HepG2 (cell line): ENCODE measurements around the gene DFFA. TPM values are rescaled to one million over a fixed set of nuclear protein-coding genes. Genes with fewer than 3 reads are reported as not detected.

ENCODE experiments used
- ASH2L ChIP-seq: fragments of 300-600, 200-600 bp; sonication (generic); IDR thresholded peaks from 2 replicates; pipeline ENCODE4 v1.7.0; 2017; ENCODE audit warnings: low read depth, mild to moderate bottlenecking, moderate library complexity, mixed read lengths, low read length; ENCODE audit not compliant: insufficient read length
- FOXK1 ChIP-seq: sonication (generic); formaldehyde crosslinking; IDR thresholded peaks from 2 replicates; pipeline ENCODE4 v1.4.0; 2020; ENCODE audit warnings: low read depth, missing genetic modification reagents, borderline replicate concordance
- IKZF5 ChIP-seq: IDR thresholded peaks from 2 replicates; pipeline ENCODE4 v1.6.1; 2018; ENCODE audit warnings: missing genetic modification reagents, mild to moderate bottlenecking, missing compliant biosample characterization
- MBNL3 ChIP-seq: fragments of 250-450 bp; sonication (Bioruptor Pico); conservative IDR thresholded peaks from 2 replicates; pipeline ENCODE4 v1.8.0; 2022; ENCODE audit warnings: mild to moderate bottlenecking, inconsistent platforms
- POLR2A ChIP-seq, 2 experiments: IDR thresholded peaks; 2 replicates each; pipeline ENCODE4 v1.6.1; 2011; ENCODE audit warnings: low read depth in 2 of 2, low read length in 2 of 2, mild to moderate bottlenecking in 1 of 2, moderate library complexity in 1 of 2; ENCODE audit not compliant: insufficient read depth in 1 of 2
- SP1 ChIP-seq, 2 experiments: fragments of 450-650 bp in 1 of 2; sonication (generic) in 1 of 2; formaldehyde crosslinking in 1 of 2; IDR thresholded peaks; 2 replicates each; pipeline versions ENCODE4 v1.4.0 to v1.6.1; 2016 to 2020; ENCODE audit warnings: missing genetic modification reagents in 1 of 2
- THAP9 ChIP-seq: sonication (generic); formaldehyde crosslinking; IDR thresholded peaks from 2 replicates; pipeline ENCODE4; 2020; ENCODE audit warnings: missing genetic modification reagents, mild to moderate bottlenecking, borderline replicate concordance
- XBP1 ChIP-seq: sonication (generic); formaldehyde crosslinking; IDR thresholded peaks from 2 replicates; pipeline ENCODE4 v1.5.0; 2020; ENCODE audit warnings: missing genetic modification reagents
- ZBED4 ChIP-seq: sonication (generic); formaldehyde crosslinking; IDR thresholded peaks from 2 replicates; pipeline ENCODE4 v1.4.0; 2020; ENCODE audit warnings: missing genetic modification reagents, borderline replicate concordance
- ZNF331 ChIP-seq: sonication (generic); formaldehyde crosslinking; IDR thresholded peaks from 2 replicates; pipeline ENCODE4 v1.4.0; 2020; ENCODE audit warnings: missing genetic modification reagents
- ZNF530 ChIP-seq: sonication (generic); formaldehyde crosslinking; IDR thresholded peaks from 2 replicates; pipeline ENCODE4 v1.5.0; 2020; ENCODE audit warnings: low read depth, mild to moderate bottlenecking, missing genetic modification reagents
- ZNF597 ChIP-seq: sonication (generic); formaldehyde crosslinking; IDR thresholded peaks from 2 replicates; pipeline ENCODE4 v1.5.0; 2020; ENCODE audit warnings: missing genetic modification reagents
- ZNF746 ChIP-seq: sonication (generic); formaldehyde crosslinking; IDR thresholded peaks from 2 replicates; pipeline ENCODE4 v1.8.0; 2022; ENCODE audit warnings: mild to moderate bottlenecking, missing genetic modification reagents
- ZNF784 ChIP-seq: sonication (generic); formaldehyde crosslinking; IDR thresholded peaks from 2 replicates; pipeline ENCODE4 v1.5.1; 2020; ENCODE audit warnings: missing genetic modification reagents, mild to moderate bottlenecking, borderline replicate concordance
- ZSCAN5A ChIP-seq: sonication (generic); formaldehyde crosslinking; IDR thresholded peaks from 2 replicates; pipeline ENCODE4 v1.8.0; 2022; ENCODE audit warnings: mild to moderate bottlenecking, missing genetic modification reagents, borderline replicate concordance
- polyA plus RNA-seq, 8 experiments: library from polyadenylated mRNA; depleted of rRNA in 3 of 8; stranded (reverse) in 7 of 8; unstranded in 1 of 8; fragments of >200 nt; fragmentation: Illumina TruSeq in 4 of 8; extraction: Trizol in 4 of 8; gene quantifications; 2 replicates each; pipeline versions ENCODE4 v1.2.1 to v1.2.3, GENCODE V29; 2011 to 2016; ENCODE audit warnings: low read depth in 4 of 8, missing spikeins in 1 of 8, mixed read lengths in 1 of 8; ENCODE audit not compliant: insufficient read depth in 1 of 8
- total RNA-seq, 5 experiments: library from RNA; depleted of rRNA; stranded (reverse); fragments of >200 nt; fragmentation: Illumina TruSeq; extraction: Trizol; gene quantifications; 2 replicates each; pipeline ENCODE4 v1.2.3, GENCODE V29; 2016; ENCODE audit warnings: low read depth in 1 of 5

The DFFA gene
- total and polyA plus RNA-seq, 2 of the 13 experiments (the other 11 are each of a cell fraction or from before 2014, with no cell fraction given), result 16.5 to 33.9 TPM

- no peak for TF ChIP-seq SP1 (IDR thresholded peaks at IDR 0.05)
- peak; percentile 56; the same call in 1 of the 2 replicates for TF ChIP-seq SP1 (CRISPR knock-in tag; IDR thresholded peaks at IDR 0.05)
- TF ChIP-seq ZNF784, result no peak
- TF ChIP-seq FOXK1 (CRISPR knock-in tag), result peak; percentile 65; the same call in 1 of the 2 replicates
- peak; percentile 71 to 75 for TF ChIP-seq POLR2A (IDR thresholded peaks at IDR 0.05; ENCODE audit: insufficient read depth in 1 of 2, low read depth in 2 of 2, low read length in 2 of 2)
- 0 out of 2 replicates have a peak, but pooled peaks have one; percentile 22 for TF ChIP-seq XBP1 (CRISPR knock-in tag)
- peak; percentile 80; the same call in 1 of the 2 replicates for TF ChIP-seq ZSCAN5A (CRISPR knock-in tag)
- TF ChIP-seq ZNF331 (CRISPR knock-in tag), result peak; percentile 46; the same call in 1 of the 2 replicates
- no peak; the same call in 1 of the 2 replicates for TF ChIP-seq ZNF746
- peak; percentile 99 for TF ChIP-seq THAP9 (CRISPR knock-in tag)
- peak; percentile 64; the same call in 1 of the 2 replicates for TF ChIP-seq IKZF5 (CRISPR knock-in tag)
- TF ChIP-seq ZBED4 (CRISPR knock-in tag), result peak; percentile 64
- TF ChIP-seq ASH2L, result peak; percentile 81
- TF ChIP-seq MBNL3, result no peak
- TF ChIP-seq ZNF530 (CRISPR knock-in tag), result no peak
- TF ChIP-seq ZNF597 (CRISPR knock-in tag), result no peak
Observed at GRCh38 chr1:10474613-10475507, 2.5 kb upstream of the DFFA start, which contains the start of gene PEX14 (continued).
